CD4-positive, alpha-beta T cell treated with Interleukin-6 for 4 hours (primary cell): Measurements from ENCODE around the gene GDF10.

Experiments used
- DNase-seq: peaks from one replicate; pipeline ENCODE4 v3.0.0-alpha.2; 2020; ENCODE audit warnings: mixed read lengths

The GDF10 gene

DNA sequence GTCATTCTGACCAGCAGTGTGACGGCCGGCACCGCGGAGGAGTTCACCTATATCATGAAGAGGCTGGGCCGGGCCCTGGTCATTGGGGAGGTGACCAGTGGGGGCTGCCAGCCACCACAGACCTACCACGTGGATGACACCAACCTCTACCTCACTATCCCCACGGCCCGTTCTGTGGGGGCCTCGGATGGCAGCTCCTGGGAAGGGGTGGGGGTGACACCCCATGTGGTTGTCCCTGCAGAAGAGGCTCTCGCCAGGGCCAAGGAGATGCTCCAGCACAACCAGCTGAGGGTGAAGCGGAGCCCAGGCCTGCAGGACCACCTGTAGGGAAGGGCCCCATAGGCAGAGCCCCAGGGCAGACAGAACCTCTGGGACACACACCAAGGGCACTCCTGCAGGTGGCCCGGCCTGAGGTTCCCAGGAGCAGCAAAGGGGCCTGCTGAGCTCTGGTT is 57.2 kb downstream of the GDF10 start:
- no peak for DNase-seq

DNA sequence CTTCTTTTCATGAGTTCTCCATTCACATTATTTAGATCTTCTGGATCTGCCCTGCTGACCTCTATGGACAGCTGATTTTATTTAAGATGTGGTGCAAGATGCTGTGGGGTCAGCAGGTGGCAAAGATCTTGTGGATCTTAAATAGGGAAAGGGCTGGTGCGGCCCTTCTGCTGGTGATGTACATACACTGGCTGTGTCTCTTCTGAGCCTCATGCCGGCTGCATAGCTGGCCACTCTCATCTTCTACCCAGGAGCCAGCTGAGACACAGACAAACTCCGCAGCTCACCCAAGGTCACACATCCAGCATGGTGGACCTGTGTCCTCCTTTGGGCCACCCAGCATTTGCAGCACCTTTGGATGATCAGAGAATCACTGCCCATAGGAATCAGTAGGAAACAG is 57.9 kb downstream of the GDF10 start:
- DNase-seq, result no peak

DNA sequence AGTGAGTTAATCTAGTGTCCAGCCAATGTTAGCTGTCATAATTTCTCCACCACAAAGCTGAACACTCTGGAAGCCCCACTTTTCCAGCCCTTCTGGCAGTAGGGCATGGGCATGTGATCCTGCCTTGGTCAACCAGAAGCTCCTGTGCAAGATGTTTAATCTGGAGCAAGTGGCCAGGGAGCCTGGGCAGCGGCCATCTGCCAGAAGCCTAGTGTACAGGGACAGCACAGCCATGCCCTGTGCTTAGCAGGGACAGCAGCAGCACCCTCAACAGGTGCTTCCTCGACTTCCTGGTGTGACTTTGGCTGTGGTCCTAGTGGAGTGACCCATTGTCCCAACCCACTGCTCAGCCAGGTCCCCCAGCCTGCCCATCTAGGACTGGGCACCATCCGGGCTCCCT is 58.5 kb downstream of the GDF10 start:
- no peak for DNase-seq

DNA sequence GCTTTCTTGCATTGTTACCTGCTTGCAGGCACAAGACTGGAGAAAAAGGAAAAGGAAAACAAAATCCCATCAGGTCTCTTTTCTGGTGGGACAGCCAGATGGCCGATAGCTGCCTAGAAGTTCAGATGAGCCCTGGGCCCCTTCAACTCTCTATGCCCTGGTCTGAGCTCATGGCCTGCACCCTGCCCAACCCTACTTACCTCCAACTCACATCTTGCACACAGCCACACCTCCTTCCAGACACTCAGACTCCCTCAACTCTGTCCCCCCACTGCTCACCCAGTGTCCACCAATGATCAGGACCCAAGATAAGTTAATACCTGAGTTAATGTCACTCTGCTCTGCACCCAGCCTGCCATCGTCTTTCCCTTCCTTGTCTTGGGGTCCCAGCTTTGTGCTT is 59.1 kb downstream of the GDF10 start:
- no peak for DNase-seq

DNA sequence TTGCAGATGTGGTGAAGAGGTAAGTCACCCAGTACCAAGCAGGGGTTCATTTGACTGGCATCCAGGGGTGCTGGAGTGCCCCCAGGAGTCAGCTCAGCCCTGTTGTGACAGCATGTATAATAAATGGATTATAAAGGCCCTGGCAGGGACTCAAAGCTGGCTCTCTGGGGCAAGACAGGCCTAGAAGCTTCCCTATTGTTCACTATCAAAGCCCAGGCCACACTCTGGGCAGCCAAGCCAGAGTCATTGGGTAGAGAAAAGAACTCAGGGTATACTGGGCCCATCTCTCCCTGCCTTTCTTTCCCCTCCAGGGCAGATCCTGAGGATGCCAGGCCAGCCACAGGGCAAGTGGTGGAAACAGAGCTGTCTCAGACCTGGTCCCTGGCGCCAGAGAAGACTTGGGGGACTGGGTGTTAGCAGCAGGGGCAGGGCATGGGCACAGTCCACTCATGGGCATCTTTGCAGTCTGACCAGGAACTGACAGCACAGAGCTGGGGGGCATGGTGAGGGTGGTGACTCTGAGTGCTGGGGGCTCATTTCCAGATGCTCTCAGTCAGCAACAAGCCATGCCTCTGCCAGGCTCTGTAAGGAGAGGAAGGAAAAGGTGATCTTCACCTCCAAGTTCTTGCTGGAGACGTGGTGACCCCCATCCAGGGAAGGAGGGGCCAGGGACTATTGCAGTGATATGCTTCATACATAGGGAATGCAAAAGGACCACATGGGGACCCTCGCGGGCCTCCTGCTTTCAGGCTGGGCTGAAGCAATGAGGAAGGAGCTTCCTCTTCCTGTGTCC is 59.8 kb downstream of the GDF10 start:
- DNase-seq, result no peak

DNA sequence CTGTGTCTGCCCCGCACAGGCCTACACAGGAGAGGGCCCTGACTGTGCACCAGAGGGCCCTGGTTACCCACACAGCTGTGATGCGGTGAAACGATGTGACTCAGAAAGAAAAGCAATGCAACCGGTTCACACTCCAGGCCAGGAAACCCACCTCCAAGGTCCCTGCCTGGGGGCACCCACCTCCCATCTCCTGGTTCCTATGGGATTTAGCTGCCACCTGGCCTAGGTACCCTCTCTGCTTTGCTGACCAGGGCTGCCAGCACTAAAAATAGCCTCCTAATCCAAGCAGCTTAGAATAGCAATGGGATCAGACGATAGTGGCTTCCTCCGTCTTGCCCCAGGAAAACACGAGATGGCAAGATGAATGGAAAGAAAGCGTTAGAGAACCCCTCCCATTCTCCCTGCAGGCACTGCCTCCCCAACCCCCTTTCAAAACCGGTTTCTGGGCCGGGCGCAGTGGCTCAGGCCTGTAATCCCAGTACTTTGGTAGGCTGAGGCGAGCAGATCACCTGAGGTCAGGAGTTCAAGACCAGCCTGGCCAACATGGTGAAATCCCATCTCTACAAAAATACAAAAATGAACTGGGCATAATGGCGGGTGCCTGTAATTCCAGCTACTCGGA is 60.5 kb downstream of the GDF10 start:
- DNase-seq, result no peak

DNA sequence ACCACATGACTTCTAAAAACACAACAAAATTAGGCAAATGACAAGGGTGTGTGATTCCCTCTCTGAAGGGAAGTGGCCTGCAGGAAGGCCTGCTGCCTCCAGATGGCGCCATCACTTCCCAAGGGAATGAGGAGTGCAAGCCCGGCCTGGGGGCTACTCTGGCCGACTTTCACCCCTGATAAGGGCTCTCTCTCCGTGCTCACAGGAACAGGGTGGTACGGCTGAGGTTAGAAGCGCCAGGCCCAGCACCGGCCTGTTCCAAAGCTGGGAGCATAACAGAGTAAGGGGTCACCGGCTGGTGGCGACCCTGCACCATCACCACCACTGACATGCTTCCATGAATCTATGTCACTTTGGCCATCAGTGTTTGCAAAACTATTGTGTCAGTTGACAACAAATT is 61.3 kb downstream of the GDF10 start:
- no peak for DNase-seq

DNA sequence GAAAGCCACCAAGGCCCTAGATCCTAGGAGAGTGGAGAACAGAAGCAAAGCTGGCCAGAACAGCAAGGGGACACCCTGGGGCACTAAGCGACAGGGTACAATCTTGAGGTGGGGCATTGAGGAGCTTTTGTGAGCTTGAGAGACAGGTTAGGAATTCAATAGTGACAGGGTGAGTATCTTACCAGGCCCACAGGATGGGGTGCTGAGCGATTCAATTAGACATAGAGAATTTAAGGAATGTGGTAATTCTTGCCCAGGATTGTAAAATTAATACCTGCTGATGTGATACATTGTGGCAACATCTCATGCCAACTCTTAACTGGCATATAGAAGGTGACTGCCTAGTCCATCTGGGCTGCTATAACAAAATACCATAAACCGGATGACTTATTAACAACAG is 62.2 kb downstream of the GDF10 start:
- no peak for DNase-seq
